GM12892 (cell line): Measurements from ENCODE around the gene FSIP1.

Experiments
- DNase-seq: peaks from one replicate; pipeline ENCODE4 v3.0.0; 2011; ENCODE audit not compliant: insufficient read length
- FAIRE-seq: peaks from 2 replicates; lab custom pipeline; 2011; peaks lifted over from hg19 to GRCh38; lab: Jason Lieb, UNC
- POLR2A ChIP-seq: IDR thresholded peaks from 2 replicates; pipeline ENCODE4 v1.6.1; 2011; ENCODE audit warnings: low read depth, low read length, control low read depth
- POLR2AphosphoS5 ChIP-seq: IDR thresholded peaks from 2 replicates; pipeline ENCODE4 v1.6.1; 2011; ENCODE audit warnings: low read depth, low read length, control low read depth
- TAF1 ChIP-seq: IDR thresholded peaks from 2 replicates; pipeline ENCODE4 v1.6.1; 2011; ENCODE audit warnings: low read depth, mild to moderate bottlenecking, control low read depth, low read length, borderline replicate concordance

Gene FSIP1

GRCh38 chr15:39781147-39781966 is 1.3 kb downstream of the FSIP1 start:
- FAIRE-seq (peak; percentile 51), DNase-seq (no peak)
- TF ChIP-seq POLR2A (no peak), TAF1 (no peak), POLR2AphosphoS5 (no peak)

- FAIRE-seq = no peak
- no peak for DNase-seq
- TF ChIP-seq POLR2AphosphoS5 (no peak), POLR2A (no peak), TAF1 (no peak)
Measured at GRCh38 chr15:39778021-39778420, 4.6 kb downstream of the FSIP1 start.

- TF ChIP-seq TAF1 (no peak), POLR2AphosphoS5 (no peak), POLR2A (no peak)
- DNase-seq (no peak), FAIRE-seq (peak; percentile 54)
Measured at GRCh38 chr15:39777496-39777895, 5.1 kb downstream of the FSIP1 start.

GRCh38 chr15:39776068-39776467 is 6.6 kb downstream of the FSIP1 start:
- no peak for FAIRE-seq
- no peak for DNase-seq
- TF ChIP-seq TAF1 (no peak), POLR2A (no peak), POLR2AphosphoS5 (no peak)

- DNase-seq (no peak), FAIRE-seq (peak; percentile 33)
- TF ChIP-seq TAF1 = no peak
- TF ChIP-seq POLR2AphosphoS5 = no peak
- no peak for TF ChIP-seq POLR2A
Measured at GRCh38 chr15:39774688-39775267, 7.9 kb downstream of the FSIP1 start.

- no peak for DNase-seq
- no peak for FAIRE-seq
- TF ChIP-seq TAF1 (no peak), POLR2A (no peak), POLR2AphosphoS5 (no peak)
Measured at GRCh38 chr15:39770748-39771689, 11.6 kb downstream of the FSIP1 start.

- TF ChIP-seq POLR2A (no peak), POLR2AphosphoS5 (no peak), TAF1 (no peak)
- FAIRE-seq (no peak), DNase-seq (no peak)
Measured at GRCh38 chr15:39767921-39768320, 14.7 kb downstream of the FSIP1 start.

- DNase-seq (no peak), FAIRE-seq (no peak)
- no peak for TF ChIP-seq POLR2AphosphoS5
- no peak for TF ChIP-seq POLR2A
- no peak for TF ChIP-seq TAF1
Measured at GRCh38 chr15:39761006-39761405, 21.6 kb downstream of the FSIP1 start.

- TF ChIP-seq POLR2AphosphoS5 (no peak), TAF1 (no peak), POLR2A (no peak)
- FAIRE-seq (no peak), DNase-seq (no peak)
Measured at GRCh38 chr15:39756806-39757522, 25.7 kb downstream of the FSIP1 start.

GRCh38 chr15:39752991-39753390 is 29.6 kb downstream of the FSIP1 start:
- DNase-seq (no peak), FAIRE-seq (no peak)
- no peak for TF ChIP-seq POLR2AphosphoS5
- no peak for TF ChIP-seq TAF1
